Right lobe of liver (tissue), 6 donors: ENCODE measurements around the gene CYP3A4. TPM values are rescaled to one million over a fixed set of nuclear protein-coding genes. Genes with fewer than 3 reads are reported as not detected.

ENCODE experiments used
- ATAC-seq, 4 donors: fragments of 200-7000 bp; cut with Tn5 transposase; one replicate each; pipeline ENCODE4 v1.9.1; 2020; ENCODE audit warnings: mild to moderate bottlenecking in 4 of 4, moderate library complexity in 4 of 4
- DNase-seq, 3 donors: peaks; one replicate each; pipeline ENCODE4 v3.0.0-alpha.2; 2020
- H3K27ac ChIP-seq, 3 donors: fragments of 200-600 bp; one replicate each; pipeline ENCODE4 v1.8.0; 2022
- H3K27me3 ChIP-seq, 2 donors: fragments of 200-600 bp; one replicate each; pipeline ENCODE4 v1.8.0; 2022
- H3K36me3 ChIP-seq, 4 donors: fragments of 200-600 bp; sonication (generic) in 1 of 4; one replicate each; pipeline versions ENCODE4 v1.5.1 to v1.8.0; 2017 to 2022; ENCODE audit warnings: control low read depth in 1 of 4
- H3K4me1 ChIP-seq, 4 donors: fragments of 200-600 bp; sonication (generic) in 1 of 4; one replicate each; pipeline versions ENCODE4 v1.5.1 to v1.8.0; 2017 to 2022; ENCODE audit warnings: control low read depth in 1 of 4
- H3K4me3 ChIP-seq, 3 donors: fragments of 200-600 bp; one replicate each; pipeline ENCODE4 v1.8.0; 2022
- H3K9me3 ChIP-seq, 4 donors: fragments of 200-600 bp; sonication (generic) in 1 of 4; one replicate each; pipeline versions ENCODE4 v1.5.1 to v1.8.0; 2017 to 2022; ENCODE audit warnings: control low read depth in 1 of 4
- POLR2A ChIP-seq: fragments of 450-650 bp; IDR thresholded peaks from one replicate; pipeline ENCODE4 v1.6.1; 2017; ENCODE audit warnings: antibody characterized with exemption, mild to moderate bottlenecking
- WGBS: methylation state at CpG from one replicate; pipeline ENCODE4 v1.1.6; 2018; ENCODE audit warnings: low coverage, low lambda C conversion rate; ENCODE audit not compliant: insufficient coverage; ENCODE audit errors: missing lambda C conversion rate; 5-methylcytosine and 5-hydroxymethylcytosine counted together
- intact Hi-C, 2 donors: fragments of 100-400 bp; cut with DNase I; formaldehyde crosslinking; loops; one replicate each; pipeline versions ENCODE4 v1.11.2 to v1.14.1; 2022
- total RNA-seq, 6 experiments: library from RNA; depleted of rRNA in 2 of 6; stranded (reverse); fragments of >200 nt in 2 of 6; fragmentation: NEBNext Ultra II Directional in 3 of 6; extraction: Animal tissue kit (Norgen Biotek cat#: 25700) in 3 of 6; gene quantifications; one replicate each; pipeline versions ENCODE4 v1.1.0 to v1.2.4, GENCODE V29; 2016 to 2023
- TF ChIP-seq, protein P1 (sequence below), 4 donors: fragments of 200-600 bp in 3 of 4; fragments of 450-650 bp in 1 of 4; IDR thresholded peaks; one replicate each; pipeline versions ENCODE4 v1.5.1 to v1.8.0; 2016 to 2022; ENCODE audit warnings: antibody characterized with exemption in 4 of 4, mild to moderate bottlenecking in 2 of 4
- donor health status: DM: no; HTN: yes; CAD: no.
- donor health status: DM: no; HTN: no; CAD: no.
- donor health status: DM: no; HTN: no; CAD: no.
- donor health status: DM: no; HTN: yes; CAD: no.
- donor health status: DM: no; HTN: yes; CAD: no.

CYP3A4 gene
- total RNA-seq, 6 experiments from 2014 or later, result 443 to 12,747 (median 1,120) TPM

DNA sequence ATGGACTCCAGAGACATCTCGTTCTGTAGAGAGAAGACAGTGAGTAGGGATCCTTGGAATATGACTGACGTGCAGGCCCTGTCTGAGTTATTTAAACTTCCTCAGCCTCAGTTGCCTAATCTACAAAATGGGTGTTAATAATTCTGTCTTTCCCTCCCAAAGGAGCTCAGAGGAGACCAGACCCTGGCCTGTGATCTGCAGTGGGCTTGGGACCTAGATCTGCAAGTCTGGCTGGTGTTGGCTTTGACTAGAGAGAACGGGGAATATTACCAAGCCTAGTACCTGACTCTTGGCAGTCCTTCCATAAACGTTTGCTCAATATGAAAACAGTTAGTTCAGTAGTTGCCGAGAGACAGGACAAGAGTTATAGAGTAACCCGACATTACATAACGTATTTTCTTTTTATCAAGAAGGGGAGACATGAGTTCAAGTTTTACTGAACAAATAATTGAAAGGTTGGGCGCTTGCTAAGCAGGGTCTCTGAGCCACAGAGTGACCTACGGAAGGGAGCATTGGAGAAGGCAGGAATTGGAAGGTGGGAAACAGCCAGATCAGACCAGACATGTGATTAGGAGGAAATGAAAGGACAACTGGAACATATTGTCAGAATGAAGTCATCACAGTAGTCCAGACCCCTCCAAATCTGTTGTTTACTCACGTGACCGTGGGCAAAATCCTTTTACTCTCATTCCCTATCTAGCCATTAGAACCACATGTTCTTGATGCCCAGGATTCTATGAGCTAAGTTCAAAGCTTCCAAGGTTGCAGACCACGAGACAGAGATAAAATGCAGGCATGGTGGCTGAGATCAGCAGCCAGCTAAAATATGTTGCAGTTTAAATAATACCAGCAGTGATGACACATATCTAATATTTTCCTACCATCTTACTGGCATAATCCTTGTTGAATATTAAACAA lies 10.9 kb upstream of the CYP3A4 start:
- peak in 1 of 3 donors; percentile 76 for DNase-seq

DNA sequence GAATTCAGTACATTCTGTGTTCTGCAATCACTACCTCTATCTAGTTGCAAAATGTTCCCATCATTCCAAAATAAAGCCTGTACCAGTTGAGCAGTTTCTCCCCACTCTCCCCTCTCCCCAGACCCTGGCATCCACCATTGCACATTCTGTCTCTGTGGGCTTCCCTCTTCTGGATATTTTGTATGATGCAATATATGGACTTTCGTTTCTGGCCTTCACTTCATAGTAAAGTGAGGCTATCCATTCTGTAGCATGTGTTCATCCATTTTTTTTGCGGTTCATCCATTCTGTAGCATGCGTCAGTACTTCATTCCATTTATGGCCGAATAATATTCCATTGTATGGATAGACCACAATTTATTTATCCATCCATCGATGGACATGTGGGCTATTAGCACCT lies 9.5 kb upstream of the CYP3A4 start:
- H3K36me3 ChIP-seq, result no peaks in the 10 kb centered on the region
- no peak for DNase-seq
- ATAC-seq, result no peak
- WGBS, result 80% methylated on average over 5 of the region's 5 CpGs
- H3K27me3 ChIP-seq, result no peaks in the 10 kb centered on the region
- TF ChIP-seq, protein P1, sequence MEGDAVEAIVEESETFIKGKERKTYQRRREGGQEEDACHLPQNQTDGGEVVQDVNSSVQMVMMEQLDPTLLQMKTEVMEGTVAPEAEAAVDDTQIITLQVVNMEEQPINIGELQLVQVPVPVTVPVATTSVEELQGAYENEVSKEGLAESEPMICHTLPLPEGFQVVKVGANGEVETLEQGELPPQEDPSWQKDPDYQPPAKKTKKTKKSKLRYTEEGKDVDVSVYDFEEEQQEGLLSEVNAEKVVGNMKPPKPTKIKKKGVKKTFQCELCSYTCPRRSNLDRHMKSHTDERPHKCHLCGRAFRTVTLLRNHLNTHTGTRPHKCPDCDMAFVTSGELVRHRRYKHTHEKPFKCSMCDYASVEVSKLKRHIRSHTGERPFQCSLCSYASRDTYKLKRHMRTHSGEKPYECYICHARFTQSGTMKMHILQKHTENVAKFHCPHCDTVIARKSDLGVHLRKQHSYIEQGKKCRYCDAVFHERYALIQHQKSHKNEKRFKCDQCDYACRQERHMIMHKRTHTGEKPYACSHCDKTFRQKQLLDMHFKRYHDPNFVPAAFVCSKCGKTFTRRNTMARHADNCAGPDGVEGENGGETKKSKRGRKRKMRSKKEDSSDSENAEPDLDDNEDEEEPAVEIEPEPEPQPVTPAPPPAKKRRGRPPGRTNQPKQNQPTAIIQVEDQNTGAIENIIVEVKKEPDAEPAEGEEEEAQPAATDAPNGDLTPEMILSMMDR (IDR thresholded peaks at IDR 0.05), result no peak
- TF ChIP-seq POLR2A, result no peak
- no peaks in the 10 kb centered on the region for H3K9me3 ChIP-seq
- H3K4me3 ChIP-seq, result no peak overlapping the region
- H3K4me1 ChIP-seq, result peaks cover 0 to 73% (median 26%) of the 10 kb centered on the region in 4 donors
- intact Hi-C loops, result no loop called here
- H3K27ac ChIP-seq, result peak overlapping the region; percentile 73 to 97 (median 93)

More for the DNA sequence above, 10.9 kb upstream of the CYP3A4 start:
- peak; percentile 60 to 86 (median 73) for ATAC-seq
- WGBS, result 29% methylated on average over 12 of the region's 12 CpGs
- peaks cover 0 to 59% (median 26%) of the 10 kb centered on the region in 4 donors for H3K4me1 ChIP-seq
- H3K9me3 ChIP-seq, result no peaks in the 10 kb centered on the region
- no peaks in the 10 kb centered on the region for H3K36me3 ChIP-seq
- intact Hi-C loops, result no loop called here
- peak overlapping the region; percentile 86 to 97 (median 93) for H3K27ac ChIP-seq
- TF ChIP-seq, protein P1 (IDR thresholded peaks at IDR 0.05), result no peak
- peak; percentile 31 for TF ChIP-seq POLR2A
- no peaks in the 10 kb centered on the region for H3K27me3 ChIP-seq
- H3K4me3 ChIP-seq, result no peak overlapping the region

DNA sequence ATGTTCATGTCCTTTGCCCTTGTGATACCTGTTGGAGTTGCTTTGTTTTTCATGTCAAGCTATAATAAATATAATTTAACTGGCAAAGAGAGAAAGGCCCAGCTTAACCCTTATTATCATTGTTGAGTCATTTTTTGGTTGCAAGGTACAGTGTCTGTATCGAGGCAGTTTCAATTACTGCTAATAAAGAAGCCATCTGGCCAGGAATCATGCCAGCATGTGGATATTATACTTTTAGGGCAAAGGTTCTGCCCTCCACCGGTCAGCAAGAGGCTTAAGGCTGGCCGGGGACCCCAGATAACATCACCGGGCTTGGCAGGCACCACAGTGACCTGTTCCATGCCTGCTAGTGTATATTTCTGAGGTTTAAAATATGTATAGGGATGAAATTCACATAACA lies 9.0 kb upstream of the CYP3A4 start:
- no peak overlapping the region for H3K4me3 ChIP-seq
- no peaks in the 10 kb centered on the region for H3K9me3 ChIP-seq
- peaks cover 0 to 76% (median 26%) of the 10 kb centered on the region in 4 donors for H3K4me1 ChIP-seq
- no peaks in the 10 kb centered on the region for H3K27me3 ChIP-seq
- intact Hi-C loops, result no loop called here
- TF ChIP-seq, protein P1 (IDR thresholded peaks at IDR 0.05), result no peak
- TF ChIP-seq POLR2A, result no peak
- DNase-seq (peak in 1 of 3 donors; percentile 71), ATAC-seq (peak in 2 of 4 donors; percentile 6 to 7)
- peak overlapping the region; percentile 73 to 97 (median 93) for H3K27ac ChIP-seq
- no peaks in the 10 kb centered on the region for H3K36me3 ChIP-seq
- 17% methylated on average over 4 of the region's 4 CpGs for WGBS

DNA sequence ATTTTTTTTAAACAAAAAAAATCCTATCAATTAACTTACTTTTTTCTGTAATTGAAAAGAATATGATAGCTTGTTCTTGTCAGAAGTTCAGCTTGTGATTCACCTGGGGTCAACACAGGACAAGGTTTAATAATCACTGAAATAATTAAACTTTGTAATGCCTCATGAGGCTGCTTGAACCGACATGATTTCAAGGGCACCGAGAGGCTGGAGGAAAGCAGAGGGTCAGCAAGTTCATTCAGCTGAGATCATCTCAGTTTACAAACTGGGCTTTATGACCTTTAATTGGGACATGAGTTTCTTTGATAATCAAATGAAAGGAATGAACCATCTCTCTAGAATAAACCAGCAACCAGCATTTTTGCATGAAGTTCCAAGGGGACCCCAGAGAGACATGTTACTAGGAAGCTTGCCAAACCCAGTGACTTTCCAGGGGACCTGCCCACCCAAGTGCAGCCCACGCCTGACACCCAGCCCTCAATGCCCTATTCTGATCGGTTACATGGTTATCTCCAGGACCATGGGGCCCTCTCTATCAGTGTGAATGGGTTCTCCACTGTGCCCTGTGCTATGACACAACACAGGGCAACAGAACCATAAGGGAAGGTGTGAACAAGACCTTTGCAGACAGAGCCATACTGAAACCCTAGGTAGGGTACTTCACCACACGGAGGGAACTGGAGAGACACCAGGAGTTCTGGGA lies 7.8 kb upstream of the CYP3A4 start:
- TF ChIP-seq, protein P1 (IDR thresholded peaks at IDR 0.05), result no peak
- TF ChIP-seq POLR2A, result no peak
- H3K4me1 ChIP-seq, result peaks cover 0 to 88% (median 26%) of the 10 kb centered on the region in 4 donors
- intact Hi-C loops, result no loop called here
- H3K27ac ChIP-seq, result peak overlapping the region; percentile 73 to 97 (median 93)
- H3K4me3 ChIP-seq, result no peak overlapping the region
- DNase-seq (peak in 2 of 3 donors; percentile 69 to 74), ATAC-seq (peak; percentile 53 to 61 (median 56))
- H3K9me3 ChIP-seq, result no peaks in the 10 kb centered on the region
- H3K36me3 ChIP-seq, result no peaks in the 10 kb centered on the region
- WGBS, result 24% methylated on average over 3 of the region's 5 CpGs
- H3K27me3 ChIP-seq, result no peaks in the 10 kb centered on the region
